H9 (cell line): Measurements from ENCODE around the gene MYO5B. TPM values are rescaled to one million over a fixed set of nuclear protein-coding genes. Genes with fewer than 3 reads are reported as not detected.

Experiments used
- DNase-seq: peaks from one replicate; pipeline ENCODE4 v3.0.0-alpha.2; 2017
- H2AFZ ChIP-seq: one replicate; pipeline ENCODE4 v1.6.1; 2013; ENCODE audit warnings: mild to moderate bottlenecking, low read length, control low read depth, moderate library complexity
- H2AK5ac ChIP-seq: 2 replicates; pipeline ENCODE4 v1.6.1; 2013; ENCODE audit warnings: low read length, control low read depth, mixed read lengths; ENCODE audit not compliant: insufficient read length
- H2BK120ac ChIP-seq: one replicate; pipeline ENCODE4 v1.6.1; 2013; ENCODE audit warnings: low read depth, mild to moderate bottlenecking, low read length, control low read depth, inconsistent platforms; ENCODE audit not compliant: poor library complexity, severe bottlenecking
- H2BK12ac ChIP-seq: 2 replicates; pipeline ENCODE4 v1.6.1; 2013; ENCODE audit warnings: low read length, control low read depth, mixed read lengths, low read depth; ENCODE audit not compliant: insufficient read length
- H2BK15ac ChIP-seq: 2 replicates; pipeline ENCODE4 v1.6.1; 2013; ENCODE audit warnings: low read depth, low read length, control low read depth
- H2BK20ac ChIP-seq: one replicate; pipeline ENCODE4 v1.6.1; 2013; ENCODE audit warnings: low read depth, mild to moderate bottlenecking, low read length, control low read depth, inconsistent platforms; ENCODE audit not compliant: poor library complexity, severe bottlenecking
- H2BK5ac ChIP-seq: 2 replicates; pipeline ENCODE4 v1.6.1; 2013; ENCODE audit warnings: low read length, control low read depth, mixed read lengths; ENCODE audit not compliant: insufficient read length
- H3K14ac ChIP-seq: 2 replicates; pipeline ENCODE4 v1.6.1; 2013; ENCODE audit warnings: low read length, control low read depth; ENCODE audit not compliant: insufficient read depth
- H3K18ac ChIP-seq: 2 replicates; pipeline ENCODE4 v1.6.1; 2013; ENCODE audit warnings: low read depth, mild to moderate bottlenecking, mixed read lengths, low read length, control low read depth; ENCODE audit not compliant: insufficient read length
- H3K23ac ChIP-seq: 2 replicates; pipeline ENCODE4 v1.6.1; 2013; ENCODE audit warnings: low read length, control low read depth, mixed read lengths, low read depth; ENCODE audit not compliant: insufficient read length
- H3K23me2 ChIP-seq: 2 replicates; pipeline ENCODE4 v1.6.1; 2013; ENCODE audit warnings: low read depth, mild to moderate bottlenecking, mixed read lengths, low read length, control low read depth; ENCODE audit not compliant: insufficient read length, poor library complexity, severe bottlenecking
- H3K27ac ChIP-seq: 2 replicates; pipeline ENCODE4 v1.5.1; 2013; ENCODE audit warnings: low read length, control low read depth, mixed read lengths, low read depth; ENCODE audit not compliant: insufficient read length
- H3K27me3 ChIP-seq: 2 replicates; pipeline ENCODE4 v1.6.1; 2013; ENCODE audit warnings: low read length, control low read depth, inconsistent platforms; ENCODE audit not compliant: insufficient read depth
- H3K4ac ChIP-seq: 2 replicates; pipeline ENCODE4 v1.6.1; 2013; ENCODE audit warnings: low read depth, mild to moderate bottlenecking, control low read depth, inconsistent platforms, low read length, moderate library complexity
- H3K4me1 ChIP-seq: 2 replicates; pipeline ENCODE4 v1.6.1; 2013; ENCODE audit warnings: low read length, control low read depth, inconsistent platforms; ENCODE audit not compliant: insufficient read depth
- H3K4me2 ChIP-seq: 2 replicates; pipeline ENCODE4 v1.6.1; 2013; ENCODE audit warnings: low read length, control low read depth, mixed read lengths; ENCODE audit not compliant: insufficient read length, insufficient read depth
- H3K56ac ChIP-seq: 2 replicates; pipeline ENCODE4 v1.6.1; 2013; ENCODE audit warnings: low read depth, mild to moderate bottlenecking, mixed read lengths, low read length, control low read depth; ENCODE audit not compliant: insufficient read length
- H3K79me1 ChIP-seq: 2 replicates; pipeline ENCODE4 v1.6.1; 2013; ENCODE audit warnings: low read depth, mild to moderate bottlenecking, moderate library complexity, low read length, control low read depth, inconsistent platforms; ENCODE audit not compliant: insufficient read depth, poor library complexity, severe bottlenecking
- H3K79me2 ChIP-seq: 2 replicates; pipeline ENCODE4 v1.6.1; 2013; ENCODE audit warnings: low read length, control low read depth, inconsistent platforms; ENCODE audit not compliant: insufficient read depth
- H3K9ac ChIP-seq: 2 replicates; pipeline ENCODE4 v1.6.1; 2013; ENCODE audit warnings: low read length, control low read depth, mixed read lengths; ENCODE audit not compliant: insufficient read length; ENCODE audit errors: extremely low read depth
- H3K9me3 ChIP-seq: one replicate; pipeline ENCODE4 v1.6.1; 2013; ENCODE audit warnings: low read depth, low read length, inconsistent platforms; ENCODE audit not compliant: control insufficient read depth
- H3T11ph ChIP-seq: one replicate; pipeline ENCODE4 v1.6.1; 2013; ENCODE audit warnings: mild to moderate bottlenecking, low read length, control low read depth, inconsistent platforms
- H4K20me1 ChIP-seq: one replicate; pipeline ENCODE4 v1.6.1; 2013; ENCODE audit not compliant: control insufficient read depth, insufficient read length, insufficient read depth
- H4K5ac ChIP-seq: 2 replicates; pipeline ENCODE4 v1.6.1; 2013; ENCODE audit warnings: low read depth, mild to moderate bottlenecking, mixed read lengths, low read length, control low read depth; ENCODE audit not compliant: insufficient read length
- H4K8ac ChIP-seq: replicated peaks from 2 replicates; pipeline ENCODE4 v1.6.1; 2013; ENCODE audit warnings: low read length, control low read depth, mixed read lengths, low read depth; ENCODE audit not compliant: insufficient read length
- H4K91ac ChIP-seq: 2 replicates; pipeline ENCODE4 v1.6.1; 2013; ENCODE audit warnings: low read depth, mild to moderate bottlenecking, moderate library complexity, mixed read lengths, low read length, control low read depth; ENCODE audit not compliant: insufficient read length
- H3K27ac Mint-ChIP-seq, 3 experiments: 2 replicates in 2 of 3; 3 replicates in 1 of 3; pipeline ENCODE4 v1.8.0; 2020 to 2021; ENCODE audit warnings: mixed read lengths in 3 of 3, mild to moderate bottlenecking in 1 of 3, moderate library complexity in 1 of 3
- H3K27me3 Mint-ChIP-seq: 2 replicates; pipeline ENCODE4 v1.8.0; 2021; ENCODE audit warnings: low read depth, mild to moderate bottlenecking, moderate library complexity, mixed read lengths
- H3K36me3 Mint-ChIP-seq, 3 experiments: 2 replicates in 2 of 3; 3 replicates in 1 of 3; pipeline ENCODE4 v1.8.0; 2020 to 2021; ENCODE audit warnings: low read depth in 3 of 3, mixed read lengths in 3 of 3; ENCODE audit not compliant: insufficient read depth in 1 of 3
- H3K4me1 Mint-ChIP-seq, 2 experiments: 2 replicates each; pipeline ENCODE4 v1.8.0; 2020; ENCODE audit warnings: mixed read lengths in 2 of 2
- H3K4me3 Mint-ChIP-seq, 2 experiments: 2 replicates in 1 of 2; 3 replicates in 1 of 2; pipeline ENCODE4 v1.8.0; 2020 to 2021; ENCODE audit warnings: mild to moderate bottlenecking in 2 of 2, mixed read lengths in 2 of 2, moderate library complexity in 1 of 2
- H3K9me3 Mint-ChIP-seq, 2 experiments: 2 replicates in 1 of 2; 3 replicates in 1 of 2; pipeline ENCODE4 v1.8.0; 2020; ENCODE audit warnings: mild to moderate bottlenecking in 2 of 2, mixed read lengths in 2 of 2, moderate library complexity in 1 of 2
- WGBS: extraction: QIAGEN DNeasy Blood & Tissue Kit; methylation state at CpG from one replicate; pipeline ENCODE4 v1.1.7; 2013; ENCODE audit warnings: missing lambda C conversion rate, low lambda C conversion rate, mixed read lengths; ENCODE audit not compliant: insufficient read length; ENCODE audit errors: extremely low coverage; 5-methylcytosine and 5-hydroxymethylcytosine counted together
- total RNA-seq: library from RNA; stranded (reverse); gene quantifications from 2 replicates; pipeline ENCODE4 v1.2.1, GENCODE V29; 2021
- TF ChIP-seq, protein P1 (sequence below): fragments of 200-600 bp; sonication (generic); conservative IDR thresholded peaks from 3 replicates; pipeline ENCODE4 v1.8.0; 2021; ENCODE audit warnings: antibody characterized with exemption, mild to moderate bottlenecking

MYO5B gene
- total RNA-seq, 1 experiment from 2014 or later, result 9.3 TPM

DNA sequence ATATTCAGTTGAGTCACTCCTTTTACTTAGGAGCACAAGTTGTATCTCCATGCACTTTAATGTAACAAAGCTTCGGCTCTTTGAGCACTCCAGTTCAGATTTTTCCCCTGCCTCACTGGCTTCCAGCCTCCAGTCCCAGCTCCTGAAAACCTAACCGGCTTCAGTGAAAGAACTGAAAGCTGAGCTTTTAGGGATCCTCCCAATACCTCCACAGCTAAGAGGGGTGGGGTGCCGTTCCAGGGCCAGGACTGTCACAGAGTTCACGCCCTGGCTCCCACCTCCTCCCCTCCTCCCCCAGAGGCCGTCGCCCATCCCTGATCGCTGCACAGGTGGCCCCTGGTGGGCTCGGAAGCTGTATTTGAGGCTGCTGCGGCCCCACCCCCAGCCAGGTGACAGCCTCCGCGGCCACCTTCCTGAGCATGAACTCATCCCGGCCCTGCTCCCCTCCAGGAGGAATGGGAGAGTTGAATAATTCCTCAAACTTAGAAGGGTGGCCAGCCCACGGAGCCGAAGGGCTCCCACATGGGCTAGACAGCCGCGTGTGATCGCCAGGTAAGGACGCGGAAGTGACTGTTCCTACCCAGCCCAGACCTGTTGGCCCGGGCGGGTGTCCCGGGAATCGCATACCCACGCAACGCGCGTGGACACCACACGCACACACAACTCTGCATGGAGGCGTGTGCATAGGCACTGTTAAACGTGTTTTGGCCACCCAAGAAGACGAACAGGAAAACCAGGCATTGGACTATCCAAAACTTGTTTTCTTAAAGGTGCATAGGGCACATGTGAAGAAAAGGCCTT is 1.8 kb downstream of the MYO5B start:
- Mint-ChIP-seq H3K4me1 (peaks cover 18 to 25% of the 10 kb centered on the region in 2 experiments), H3K9me3 (no peaks in the 10 kb centered on the region; a peak in 1 of 5 replicates), H3K4me3 (peak overlapping the region; percentile 64 to 84), H3K36me3 (no peaks in the 10 kb centered on the region; a peak in 1 of 7 replicates), H3K27me3 (peaks cover 84% of the 10 kb centered on the region), H3K27ac (no peak overlapping the region)
- H3K27ac ChIP-seq, result no peak overlapping the region
- no peaks in the 10 kb centered on the region for H3K9me3 ChIP-seq
- H3K4me2 ChIP-seq, result peak overlapping the region; percentile 34
- no peaks in the 10 kb centered on the region for H3K4me1 ChIP-seq
- H4K91ac ChIP-seq, result no peak overlapping the region
- no peak overlapping the region for H3K4ac ChIP-seq
- H3K27me3 ChIP-seq, result peaks cover 28% of the 10 kb centered on the region; the same call in 1 of the 2 replicates
- no peaks in the 10 kb centered on the region for H3K79me1 ChIP-seq
- no peak overlapping the region for H2BK20ac ChIP-seq
- H3K79me2 ChIP-seq, result no peaks in the 10 kb centered on the region
- WGBS, result no CpG with 5 or more reads among the region's 31 CpGs
- no peak overlapping the region for H2BK15ac ChIP-seq
- H2AK5ac ChIP-seq, result no peak overlapping the region
- H2BK120ac ChIP-seq, result no peak overlapping the region
- H2AFZ ChIP-seq, result no peak overlapping the region
- peaks cover 17% of the 10 kb centered on the region for H3K23me2 ChIP-seq
- no peak overlapping the region for H3K9ac ChIP-seq
- no peak overlapping the region for H2BK12ac ChIP-seq
- peak; percentile 36 for DNase-seq
- no peak overlapping the region for H3K56ac ChIP-seq
- H3K18ac ChIP-seq, result no peak overlapping the region
- no peak overlapping the region for H4K8ac ChIP-seq
- H3K23ac ChIP-seq, result no peak overlapping the region
- TF ChIP-seq, protein P1, sequence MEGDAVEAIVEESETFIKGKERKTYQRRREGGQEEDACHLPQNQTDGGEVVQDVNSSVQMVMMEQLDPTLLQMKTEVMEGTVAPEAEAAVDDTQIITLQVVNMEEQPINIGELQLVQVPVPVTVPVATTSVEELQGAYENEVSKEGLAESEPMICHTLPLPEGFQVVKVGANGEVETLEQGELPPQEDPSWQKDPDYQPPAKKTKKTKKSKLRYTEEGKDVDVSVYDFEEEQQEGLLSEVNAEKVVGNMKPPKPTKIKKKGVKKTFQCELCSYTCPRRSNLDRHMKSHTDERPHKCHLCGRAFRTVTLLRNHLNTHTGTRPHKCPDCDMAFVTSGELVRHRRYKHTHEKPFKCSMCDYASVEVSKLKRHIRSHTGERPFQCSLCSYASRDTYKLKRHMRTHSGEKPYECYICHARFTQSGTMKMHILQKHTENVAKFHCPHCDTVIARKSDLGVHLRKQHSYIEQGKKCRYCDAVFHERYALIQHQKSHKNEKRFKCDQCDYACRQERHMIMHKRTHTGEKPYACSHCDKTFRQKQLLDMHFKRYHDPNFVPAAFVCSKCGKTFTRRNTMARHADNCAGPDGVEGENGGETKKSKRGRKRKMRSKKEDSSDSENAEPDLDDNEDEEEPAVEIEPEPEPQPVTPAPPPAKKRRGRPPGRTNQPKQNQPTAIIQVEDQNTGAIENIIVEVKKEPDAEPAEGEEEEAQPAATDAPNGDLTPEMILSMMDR, result no peak
- H3T11ph ChIP-seq, result no peak overlapping the region
- H3K14ac ChIP-seq, result no peak overlapping the region
- no peaks in the 10 kb centered on the region for H4K20me1 ChIP-seq
- no peak overlapping the region for H2BK5ac ChIP-seq
- no peak overlapping the region for H4K5ac ChIP-seq
